PC-3 (cell line): ENCODE measurements around the gene OSBPL7. TPM values are rescaled to one million over a fixed set of nuclear protein-coding genes. Genes with fewer than 3 reads are reported as not detected.

Experiments
- ATAC-seq: fragments of 200-7000 bp; cut with Tn5 transposase; 2 replicates; pipeline ENCODE4 v1.9.1; 2020; ENCODE audit warnings: mild to moderate bottlenecking, moderate library complexity
- BruUV-seq: library from RNA; stranded (reverse); fragments of 400-500 nt; replicated peaks from 2 replicates; lab custom pipeline; 2021; lab: Mats Ljungman, UMichigan
- CTCF ChIA-PET: fragments of 300-600 bp; sonication (Branson Sonifier 250); formaldehyde crosslinking; loops from one replicate; lab custom pipeline; 2022; ENCODE audit warnings: antibody characterized with exemption; lab: Charles Lee
- POLR2A ChIA-PET: fragments of 300-600 bp; sonication (Branson Sonifier 250); formaldehyde crosslinking; loops from one replicate; lab custom pipeline; 2022; ENCODE audit warnings: antibody characterized with exemption; ENCODE audit not compliant: unreplicated experiment; lab: Charles Lee
- DNase-seq: peaks from one replicate; pipeline ENCODE4 v3.0.0-alpha.2; 2015
- H2AFZ ChIP-seq: fragments of 300-600 bp; sonication (generic); 2 replicates; pipeline ENCODE4 v1.6.0; 2016; ENCODE audit warnings: antibody characterized with exemption, low read length
- H3F3A ChIP-seq: fragments of 300-600 bp; sonication (generic); one replicate; pipeline ENCODE4 v1.6.0; 2017; ENCODE audit warnings: antibody characterized with exemption, low read length, control low read depth, mild to moderate bottlenecking; ENCODE audit not compliant: unreplicated experiment
- H3K27ac ChIP-seq: fragments of 300-600 bp; sonication (generic); 2 replicates; pipeline ENCODE4 v1.5.1; 2016; ENCODE audit warnings: mild to moderate bottlenecking, low read length
- H3K27me3 ChIP-seq: fragments of 300-600 bp; sonication (generic); 2 replicates; pipeline ENCODE4 v1.6.1; 2016; ENCODE audit warnings: low read length, mixed read lengths
- H3K36me3 ChIP-seq: fragments of 300-600 bp; sonication (generic); 2 replicates; pipeline ENCODE4 v1.6.1; 2016; ENCODE audit warnings: low read depth, mixed run types, low read length, mixed read lengths
- H3K4me1 ChIP-seq: fragments of 300-600 bp; sonication (generic); 2 replicates; pipeline ENCODE4 v1.5.1; 2016; ENCODE audit warnings: low read length; ENCODE audit not compliant: insufficient read depth
- H3K4me2 ChIP-seq: fragments of 300-600 bp; sonication (generic); 2 replicates; pipeline ENCODE4 v1.6.0; 2016; ENCODE audit warnings: low read length
- H3K4me3 ChIP-seq: fragments of 300-600 bp; sonication (generic); 2 replicates; pipeline ENCODE4 v1.5.1; 2016; ENCODE audit warnings: mild to moderate bottlenecking, low read length, mixed read lengths
- H3K79me2 ChIP-seq: fragments of 300-600 bp; sonication (generic); 2 replicates; pipeline ENCODE4 v1.6.1; 2017; ENCODE audit warnings: low read length, mixed read lengths
- H3K9ac ChIP-seq: fragments of 300-600 bp; sonication (generic); 2 replicates; pipeline ENCODE4 v1.6.0; 2016; ENCODE audit warnings: mild to moderate bottlenecking, low read length
- H3K9me2 ChIP-seq: fragments of 300-600 bp; sonication (generic); replicated peaks from 2 replicates; pipeline ENCODE4 v1.6.1; 2016; ENCODE audit warnings: mixed run types, low read length, mixed read lengths
- H3K9me3 ChIP-seq: fragments of 300-600 bp; sonication (generic); 2 replicates; pipeline ENCODE4 v1.6.1; 2016; ENCODE audit warnings: low read length, mixed read lengths
- H4K20me1 ChIP-seq: fragments of 300-600 bp; sonication (generic); 2 replicates; pipeline ENCODE4 v1.6.1; 2016; ENCODE audit warnings: low read length, mixed read lengths
- CTCF ChIP-seq: fragments of 300-600 bp; sonication (generic); conservative IDR thresholded peaks from 2 replicates; pipeline ENCODE4 v1.5.1; 2017; ENCODE audit warnings: antibody characterized with exemption, low read depth, mild to moderate bottlenecking, low read length
- EZH2 ChIP-seq: fragments of 300-600 bp; sonication (generic); IDR thresholded peaks from one replicate; pipeline ENCODE4 v1.6.1; 2017; ENCODE audit warnings: antibody characterized with exemption, mild to moderate bottlenecking, low read length; ENCODE audit not compliant: unreplicated experiment
- EZH2phosphoT487 ChIP-seq: fragments of 300-600 bp; sonication (generic); IDR thresholded peaks from 2 replicates; pipeline ENCODE4 v1.6.1; 2018; ENCODE audit warnings: mild to moderate bottlenecking, antibody characterized with exemption, low read length, borderline replicate concordance
- intact Hi-C: fragments of 100-400 bp; cut with micrococcal nuclease; formaldehyde crosslinking; loops from 2 replicates; pipeline ENCODE4 v1.9.0; 2023
- total RNA-seq: library from RNA; depleted of rRNA; stranded (reverse); fragments of >200 nt; gene quantifications from 2 replicates; pipeline ENCODE4 v1.2.3, GENCODE V29; 2014

The OSBPL7 gene
- total RNA-seq, 1 experiment from 2014 or later, result 22.1 TPM

- Histone ChIP-seq H3K9me2 (no peaks in the 10 kb centered on the region), H3K27ac (no peak overlapping the region), H3F3A (no peaks in the 10 kb centered on the region), H3K27me3 (no peaks in the 10 kb centered on the region), H4K20me1 (peaks cover 20% of the 10 kb centered on the region), H3K79me2 (no peaks in the 10 kb centered on the region), H3K36me3 (peaks cover 41% of the 10 kb centered on the region), H2AFZ (no peak overlapping the region), H3K4me1 (peaks cover 23% of the 10 kb centered on the region), H3K9ac (no peak overlapping the region), H3K4me2 (no peak overlapping the region), H3K9me3 (no peaks in the 10 kb centered on the region), H3K4me3 (no peak overlapping the region)
- intact Hi-C loops, result no loop called here
- ChIA-PET POLR2A (no interaction called here), CTCF (no interaction called here)
- TF ChIP-seq EZH2phosphoT487, result no peak
- TF ChIP-seq EZH2, result no peak
- TF ChIP-seq CTCF, result no peak
- DNase-seq (no peak), ATAC-seq (no peak)
- no TSS peak for BruUV-seq
Observed at GRCh38 chr17:47812146-47812920, 9.3 kb downstream of the OSBPL7 start.

GRCh38 chr17:47811709-47812108, 9.9 kb downstream of the OSBPL7 start:
- Histone ChIP-seq H4K20me1 (peaks cover 20% of the 10 kb centered on the region), H3K9me2 (no peaks in the 10 kb centered on the region), H3K4me3 (no peak overlapping the region), H3K4me1 (peaks cover 23% of the 10 kb centered on the region), H3K27me3 (no peaks in the 10 kb centered on the region), H2AFZ (no peak overlapping the region), H3K79me2 (no peaks in the 10 kb centered on the region), H3K27ac (no peak overlapping the region), H3K9me3 (no peaks in the 10 kb centered on the region), H3K4me2 (no peak overlapping the region), H3K9ac (no peak overlapping the region), H3F3A (no peaks in the 10 kb centered on the region), H3K36me3 (peaks cover 43% of the 10 kb centered on the region)
- TF ChIP-seq EZH2phosphoT487 (no peak), EZH2 (no peak), CTCF (no peak)
- ChIA-PET POLR2A (no interaction called here), CTCF (no interaction called here)
- no TSS peak for BruUV-seq
- ATAC-seq (no peak), DNase-seq (no peak)
- intact Hi-C loops, result no loop called here
